ENCODE data around the gene PLA2G6. TPM values are rescaled to one million over a fixed set of nuclear protein-coding genes. Genes with fewer than 3 reads are reported as not detected.

Gene PLA2G6
- total and polyA plus RNA-seq, 9 of the 15 experiments (the other 6 are each of a cell fraction or from before 2014, with no cell fraction given), result 0.11 to 12.2 (median 9.7) TPM

GRCh38 chr22:38135133-38135706 lies 46.4 kb downstream of the PLA2G6 start:
- H3K9ac ChIP-seq (ENCODE audit: insufficient read depth in 1 of 2, low read depth in 2 of 2, low read length in 2 of 2), result peak overlapping the region in 1 of 2 experiments; percentile 7; a peak in 1 of 4 replicates
- FAIRE-seq, result no peak
- no peaks in the 10 kb centered on the region for H3K9me3 ChIP-seq (replicated peaks; ENCODE audit: control insufficient read depth, insufficient read depth, low read depth, low read length)
- H4K20me1 ChIP-seq (replicated peaks; ENCODE audit: control insufficient read depth, insufficient read depth, low read length), result no peaks in the 10 kb centered on the region
- no peaks in the 10 kb centered on the region for H3K9me1 ChIP-seq (ENCODE audit: control insufficient read depth, insufficient read depth, low read length)
- no peak overlapping the region for H3K4me3 ChIP-seq
- peaks cover 0 to 6% of the 10 kb centered on the region in 2 experiments; a peak in 3 of 5 replicates for H3K4me1 ChIP-seq (replicated peaks in 1 of 2; ENCODE audit: control insufficient read depth in 2 of 2, insufficient read depth in 2 of 2, low read length in 2 of 2)
- H3K4me2 ChIP-seq (ENCODE audit: insufficient read depth, low read length), result no peak overlapping the region
- peak; percentile 54; the same call in 1 of the 3 replicates for ATAC-seq
- intact Hi-C loops (cut with micrococcal nuclease), result no loop called here
- WGBS (ENCODE audit: insufficient coverage, low coverage, missing lambda C conversion rate), result 44% methylated on average over 3 of the region's 4 CpGs
- no peak for DNase-seq (ENCODE audit: extremely low read depth in 1 of 4, low spot score in 3 of 4)
- BruUV-seq (replicated peaks), result no TSS peak
- no peaks in the 10 kb centered on the region for H3K36me3 ChIP-seq (ENCODE audit: control insufficient read depth, insufficient read depth, low read length)
- no peak overlapping the region for H2AFZ ChIP-seq (ENCODE audit: low read depth, low read length)
- no peaks in the 10 kb centered on the region for H3K27me3 ChIP-seq (ENCODE audit: control insufficient read depth in 2 of 2, insufficient read depth in 2 of 2, low read length in 2 of 2)
- ChIA-PET CTCF (ENCODE audit: low intra/inter-chr PET ratio) (no interaction called here), POLR2A (interaction anchor here (0.5 to 0.8 kb wide), 2 partner anchors 28 to 130 kb away, joined by 3 read pairs; no protein-coding TSS in a partner anchor)
- in situ Hi-C loops (cut with MboI), result no loop called here
- no peak overlapping the region for H3K27ac ChIP-seq (ENCODE audit: extremely low read depth, low read depth, low read length)
- H3K79me2 ChIP-seq (ENCODE audit: control insufficient read depth, insufficient read depth, low read length), result no peaks in the 10 kb centered on the region
- no peak for TF ChIP-seq ETV6 (IDR thresholded peaks at IDR 0.05; ENCODE audit: borderline replicate concordance in 1 of 2, low read depth in 2 of 2, low read length in 1 of 2)
- TF ChIP-seq ETV6 (CRISPR knock-in tag; IDR thresholded peaks at IDR 0.05; ENCODE audit: borderline replicate concordance), result no peak
- peak; percentile 84 for TF ChIP-seq ZFP36 (IDR thresholded peaks at IDR 0.05; ENCODE audit: low read depth, low read length, partially characterized antibody)
- TF ChIP-seq ILF3 (IDR thresholded peaks at IDR 0.05; ENCODE audit: borderline replicate concordance), result no peak
- no peak for TF ChIP-seq MYBL2 (IDR thresholded peaks at IDR 0.05; ENCODE audit: low read depth)
- TF ChIP-seq MYBL2 (CRISPR knock-in tag; IDR thresholded peaks at IDR 0.05; ENCODE audit: borderline replicate concordance), result no peak
- TF ChIP-seq PHF20 (IDR thresholded peaks at IDR 0.05; ENCODE audit: partially characterized antibody), result no peak
- TF ChIP-seq PTBP1 (IDR thresholded peaks at IDR 0.05; ENCODE audit: low read depth, low read length), result no peak
- TF ChIP-seq MGA (IDR thresholded peaks at IDR 0.05), result no peak
- no peak for TF ChIP-seq RBM15 (IDR thresholded peaks at IDR 0.05; ENCODE audit: insufficient read depth, low read length)

Measured in K562 (cell line).